Transverse colon (tissue), 4 donors: ENCODE results near the gene PRCD. TPM values are rescaled to one million over a fixed set of nuclear protein-coding genes. Genes with fewer than 3 reads are reported as not detected.
A peak's percentile ranks its signal among the peaks of the same experiment; 100 is the strongest.
"Not testable (repeated sequence)": the region's sequence is repeated elsewhere in the genome, so short reads cannot be mapped to it uniquely, and the experiment has no call there.

ENCODE experiments used
- DNase-seq: peaks from one replicate; pipeline ENCODE4 v3.0.0-alpha.2; 2019
- H3K27ac ChIP-seq, 4 donors: fragments of 200-600 bp; sonication (generic); 2 replicates each; pipeline ENCODE4 v1.5.1; 2016 to 2018; ENCODE audit warnings: inconsistent platforms in 4 of 4
- H3K27me3 ChIP-seq: fragments of 200-600 bp; sonication (generic); 2 replicates; pipeline ENCODE4 v1.5.1; 2017; ENCODE audit warnings: inconsistent platforms
- H3K36me3 ChIP-seq, 4 donors: fragments of 200-600 bp; sonication (generic); 2 replicates each; pipeline ENCODE4 v1.5.1; 2017 to 2019; ENCODE audit warnings: inconsistent platforms in 4 of 4
- H3K4me1 ChIP-seq, 4 donors: fragments of 200-600 bp; sonication (generic); 2 replicates each; pipeline ENCODE4 v1.5.1; 2017 to 2020; ENCODE audit warnings: inconsistent platforms in 4 of 4
- H3K4me3 ChIP-seq, 4 donors: fragments of 200-600 bp; sonication (generic); 1 replicate in 1 of 4; 2 replicates in 3 of 4; pipeline versions ENCODE4 v1.5.1 to v1.6.1; 2017 to 2019; ENCODE audit warnings: inconsistent platforms in 4 of 4
- H3K9me3 ChIP-seq, 2 donors: fragments of 200-600 bp; sonication (generic); 2 replicates each; pipeline ENCODE4 v1.5.1; 2017 to 2019; ENCODE audit warnings: inconsistent platforms in 2 of 2
- CTCF ChIP-seq, 5 experiments: fragments of 200-600 bp in 3 of 5; fragments of 450-650 bp in 2 of 5; sonication (generic) in 3 of 5; IDR thresholded peaks; 1 replicate in 2 of 5; 2 replicates in 3 of 5; pipeline ENCODE4 v1.5.1; 2016 to 2017; ENCODE audit warnings: antibody characterized with exemption in 5 of 5, inconsistent platforms in 3 of 5, mild to moderate bottlenecking in 2 of 5, moderate library complexity in 1 of 5
- EP300 ChIP-seq: sonication (generic); formaldehyde crosslinking; IDR thresholded peaks from one replicate; pipeline ENCODE4 v1.6.1; 2017; ENCODE audit warnings: antibody characterized with exemption, low read depth
- POLR2A ChIP-seq: fragments of 450-650 bp; IDR thresholded peaks from one replicate; pipeline ENCODE4 v1.6.1; 2016; ENCODE audit warnings: antibody characterized with exemption, mild to moderate bottlenecking, moderate library complexity
- POLR2AphosphoS5 ChIP-seq, 3 donors: sonication (generic); formaldehyde crosslinking; IDR thresholded peaks; one replicate each; pipeline ENCODE4 v1.6.1; 2016; ENCODE audit warnings: antibody characterized with exemption in 3 of 3
- WGBS, 2 donors: methylation state at CpG; one replicate each; pipeline ENCODE4 v1.1.5; 2018; ENCODE audit warnings: low coverage in 1 of 2; 5-methylcytosine and 5-hydroxymethylcytosine counted together
- in situ Hi-C, 4 donors: fragments of 200-750 bp; cut with MboI; loops; one replicate each; pipeline versions ENCODE4 v1.15.0 to v1.15.1; 2017; ENCODE audit warnings: low sequenced_read_pairs in 3 of 4, low pct_ligation_motif_present in 1 of 4, low pct_unique_long_range_greater_than_20kb in 1 of 4
- intact Hi-C: fragments of 100-400 bp; cut with DNase I; formaldehyde crosslinking; loops from one replicate; pipeline ENCODE4 v1.15.1; 2023; ENCODE audit warnings: low total_unique reads
- total RNA-seq, 4 donors: library from RNA; depleted of rRNA; stranded (reverse); fragments of >200 nt; gene quantifications; one replicate each; pipeline ENCODE4 v1.1.0, GENCODE V29; 2016

PRCD gene
- total RNA-seq, 4 donors from 2014 or later: 0.64 to 6.8 TPM; not detected in 2

- Histone ChIP-seq H3K36me3 (no peaks in the 10 kb centered on the region), H3K27ac (peak overlapping the region in 3 of 4 donors; percentile 80 to 87 (median 86)), H3K4me1 (peaks cover 14 to 49% (median 22%) of the 10 kb centered on the region in 4 donors), H3K4me3 (no peak overlapping the region), H3K27me3 (peaks cover 9% of the 10 kb centered on the region), H3K9me3 (no peaks in the 10 kb centered on the region)
- WGBS, 2 donors: 56 to 72% methylated on average over 8 of the region's 8 CpGs
- TF ChIP-seq EP300 (no peak), POLR2A (no peak), CTCF (IDR thresholded peaks at IDR 0.05) (no peak), POLR2AphosphoS5 (IDR thresholded peaks at IDR 0.05) (no peak)
- DNase-seq: no peak
- intact Hi-C loops (loop anchor here (10.0 kb wide), 1 partner anchor 198 kb away; the partner anchor contains the start of gene QRICH2), in situ Hi-C loops (no loop called here)
Measured at GRCh38 chr17:76502341-76503211, 37.3 kb upstream of the PRCD start.

- Histone ChIP-seq H3K4me1 (peaks cover 7 to 33% (median 13%) of the 10 kb centered on the region in 4 donors), H3K36me3 (no peaks in the 10 kb centered on the region), H3K4me3 (no peak overlapping the region), H3K9me3 (no peaks in the 10 kb centered on the region), H3K27ac (no peak overlapping the region), H3K27me3 (peaks cover 22% of the 10 kb centered on the region)
- DNase-seq: no peak
- WGBS, 2 donors: 62 to 87% methylated on average over 3 to 7 of the region's 7 CpGs
- intact Hi-C loops (loop anchor here (10.0 kb wide), 1 partner anchor 199 kb away; the partner anchor contains the start of gene QRICH2), in situ Hi-C loops (no loop called here)
- TF ChIP-seq POLR2A (no peak), EP300 (no peak), CTCF (IDR thresholded peaks at IDR 0.05) (no peak), POLR2AphosphoS5 (IDR thresholded peaks at IDR 0.05) (no peak)
Measured at GRCh38 chr17:76504117-76504516, 35.7 kb upstream of the PRCD start.

GRCh38 chr17:76506408-76507345 is 33.2 kb upstream of the PRCD start:
- peak; percentile 90 for DNase-seq
- H3K4me1 ChIP-seq: peaks cover 3 to 13% (median 6%) of the 10 kb centered on the region in 4 donors
- H3K4me3 ChIP-seq: no peak overlapping the region
- no peaks in the 10 kb centered on the region for H3K9me3 ChIP-seq
- intact Hi-C loops: loop anchor here (1.0 to 10.0 kb wide), 2 partner anchors 40 to 202 kb away; partner anchors contain the start of gene QRICH2
- H3K36me3 ChIP-seq: no peaks in the 10 kb centered on the region
- TF ChIP-seq CTCF (IDR thresholded peaks at IDR 0.05) (peak; percentile 93 to 97 (median 95)), POLR2A (no peak)
- H3K27ac ChIP-seq: no peak overlapping the region
- in situ Hi-C loops: loop anchor here in 2 of 4 donors (5.0 kb wide), 1 partner anchor 39 kb away; the partner anchor contains the start of gene AANAT (in 2 of the 2)
- peaks cover 22% of the 10 kb centered on the region for H3K27me3 ChIP-seq
- WGBS, 2 donors: 29% methylated on average over 24 of the region's 24 CpGs; no CpG with 5 or more reads in 1 of the 2 donors

GRCh38 chr17:76508472-76509063 is 31.3 kb upstream of the PRCD start:
- not testable (repeated sequence) for H3K27ac ChIP-seq, H3K36me3 ChIP-seq, H3K4me3 ChIP-seq, H3K9me3 ChIP-seq, DNase-seq, H3K4me1 ChIP-seq
- 50 to 78% methylated on average over 2 to 14 of the region's 14 CpGs for WGBS, 2 donors
- in situ Hi-C loops (loop anchor here in 2 of 4 donors (5.0 kb wide), 1 partner anchor 41 kb away; the partner anchor contains the start of gene AANAT (in 2 of the 2)), intact Hi-C loops (loop anchor here (10.0 kb wide), 1 partner anchor 204 kb away; the partner anchor contains the start of gene QRICH2)
- peaks cover 22% of the 10 kb centered on the region for H3K27me3 ChIP-seq
